Measurements from ENCODE around the gene ZNF212.
"Not testable (repeated sequence)": the region's sequence is repeated elsewhere in the genome, so short reads cannot be mapped to it uniquely, and the experiment has no call there.

The ZNF212 gene

DNA sequence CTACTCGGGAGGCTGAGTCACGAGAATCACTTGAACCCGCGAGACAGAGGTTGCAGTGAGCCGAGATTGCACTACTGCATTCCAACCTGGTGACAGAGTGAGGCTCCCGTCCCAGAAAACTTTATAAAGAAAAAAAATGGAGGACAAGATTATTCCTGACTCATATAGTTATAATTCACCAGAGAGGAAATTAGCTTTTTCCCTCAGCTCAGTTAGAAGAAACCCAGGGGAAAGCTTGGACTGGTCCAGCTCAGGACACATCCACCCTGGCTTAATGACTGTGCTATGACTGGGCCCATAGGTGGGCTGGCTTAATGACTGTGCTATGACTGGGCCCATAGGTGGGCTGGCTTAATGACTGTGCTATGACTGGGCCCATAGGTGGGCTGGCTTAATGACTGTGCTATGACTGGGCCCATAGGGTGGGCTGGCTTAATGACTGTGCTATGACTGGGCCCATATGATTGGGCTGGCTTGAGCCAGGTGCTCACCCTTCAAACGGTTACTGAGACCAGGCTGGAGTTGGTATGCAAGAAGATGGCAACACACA lies 5.7 kb upstream of the ZNF212 start:
- Histone ChIP-seq H3K4me1 (ENCODE audit: control insufficient read depth, insufficient read depth, low read length, unreplicated experiment) (peaks cover 24% of the 10 kb centered on the region), H2AFZ (ENCODE audit: low read length, unreplicated experiment) (peak overlapping the region; percentile 51), H3K27ac (ENCODE audit: low read depth, low read length) (peak overlapping the region; percentile 91)
- not testable (repeated sequence) for H3K27me3 ChIP-seq (ENCODE audit: insufficient read depth, low read length); H3K36me3 ChIP-seq (ENCODE audit: insufficient read depth, low read length); H3K79me2 ChIP-seq (ENCODE audit: control insufficient read depth, insufficient read depth, low read length, unreplicated experiment); H3K4me3 ChIP-seq (ENCODE audit: low read depth, low read length)

DNA sequence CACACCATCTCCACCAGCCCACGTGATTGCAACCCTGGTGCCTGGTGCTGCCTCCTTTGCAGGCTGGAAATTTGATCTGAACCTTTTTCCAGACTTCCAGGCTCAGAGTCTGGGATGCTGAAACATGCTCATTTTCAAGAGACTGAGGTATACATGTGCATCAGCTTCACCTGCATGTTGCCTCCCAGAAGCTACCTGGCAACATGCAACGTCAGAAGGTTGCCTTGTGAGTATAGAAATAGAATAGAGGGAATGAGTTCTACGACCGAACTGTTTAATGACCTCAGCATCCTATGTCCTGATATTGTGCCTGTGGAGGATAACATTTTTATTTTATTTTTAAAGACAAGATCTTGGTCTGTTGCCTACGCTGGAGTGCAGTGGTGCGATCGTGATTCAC lies 1.9 kb upstream of the ZNF212 start:
- peak overlapping the region; percentile 44 for H3K27ac ChIP-seq (ENCODE audit: low read depth, low read length)
- peaks cover 35% of the 10 kb centered on the region for H3K4me1 ChIP-seq (ENCODE audit: control insufficient read depth, insufficient read depth, low read length, unreplicated experiment)
- no peak overlapping the region for H2AFZ ChIP-seq (ENCODE audit: low read length, unreplicated experiment)
- H3K79me2 ChIP-seq (ENCODE audit: control insufficient read depth, insufficient read depth, low read length, unreplicated experiment): peaks cover 23% of the 10 kb centered on the region
- H3K36me3 ChIP-seq (ENCODE audit: insufficient read depth, low read length): peaks cover 5% of the 10 kb centered on the region
- H3K27me3 ChIP-seq (ENCODE audit: insufficient read depth, low read length): no peaks in the 10 kb centered on the region
- no peak overlapping the region for H3K4me3 ChIP-seq (ENCODE audit: low read depth, low read length)

DNA sequence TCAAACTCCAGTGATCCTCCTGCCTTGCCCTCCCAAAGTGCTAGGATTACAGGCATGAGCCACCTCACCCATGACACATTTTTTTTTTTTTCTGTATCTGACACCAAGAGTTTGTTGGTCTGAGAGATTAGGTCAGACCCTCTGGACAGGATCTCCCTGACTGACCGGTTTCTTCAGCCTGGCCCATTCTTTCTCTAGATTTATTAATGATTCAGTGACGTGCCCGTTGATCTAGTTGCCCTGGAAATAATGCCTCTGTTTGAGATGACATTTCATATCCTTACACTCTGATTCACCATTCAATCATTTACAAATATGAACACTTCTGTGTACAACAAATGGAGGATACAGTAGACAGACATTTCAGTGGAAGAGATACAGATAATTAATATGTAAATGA lies 1.4 kb upstream of the ZNF212 start:
- Histone ChIP-seq H3K4me3 (ENCODE audit: low read depth, low read length) (no peak overlapping the region), H3K4me1 (ENCODE audit: control insufficient read depth, insufficient read depth, low read length, unreplicated experiment) (peaks cover 30% of the 10 kb centered on the region), H3K27me3 (ENCODE audit: insufficient read depth, low read length) (no peaks in the 10 kb centered on the region), H3K79me2 (ENCODE audit: control insufficient read depth, insufficient read depth, low read length, unreplicated experiment) (peaks cover 27% of the 10 kb centered on the region), H3K36me3 (ENCODE audit: insufficient read depth, low read length) (peaks cover 9% of the 10 kb centered on the region), H3K27ac (ENCODE audit: low read depth, low read length) (peak overlapping the region; percentile 44), H2AFZ (ENCODE audit: low read length, unreplicated experiment) (no peak overlapping the region)

DNA sequence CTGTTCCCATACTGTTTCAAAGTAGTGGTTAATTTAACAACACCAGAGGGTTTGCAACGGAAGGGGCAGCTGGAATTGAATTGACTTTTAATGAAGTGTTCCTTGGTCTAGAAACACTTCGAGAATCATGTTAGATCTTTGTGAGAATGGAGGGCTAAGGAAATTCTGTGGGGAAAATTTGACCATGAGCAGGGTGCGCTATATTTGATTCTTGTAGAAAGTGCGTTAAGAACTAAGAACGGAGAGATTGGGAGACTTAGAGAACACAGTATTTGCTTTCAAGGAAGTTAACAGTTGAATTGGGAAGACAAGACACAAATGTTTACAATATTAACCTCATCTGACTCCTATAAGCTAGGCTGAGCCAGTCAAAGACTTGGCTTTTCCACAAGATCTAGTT lies 1.2 kb downstream of the ZNF212 start:
- Histone ChIP-seq H3K4me1 (ENCODE audit: control insufficient read depth, insufficient read depth, low read length, unreplicated experiment) (peaks cover 23% of the 10 kb centered on the region), H3K27me3 (ENCODE audit: insufficient read depth, low read length) (no peaks in the 10 kb centered on the region), H3K79me2 (ENCODE audit: control insufficient read depth, insufficient read depth, low read length, unreplicated experiment) (peaks cover 37% of the 10 kb centered on the region), H3K36me3 (ENCODE audit: insufficient read depth, low read length) (peaks cover 9% of the 10 kb centered on the region), H2AFZ (ENCODE audit: low read length, unreplicated experiment) (peak overlapping the region; percentile 22), H3K27ac (ENCODE audit: low read depth, low read length) (no peak overlapping the region), H3K4me3 (ENCODE audit: low read depth, low read length) (peak overlapping the region; percentile 90)

DNA sequence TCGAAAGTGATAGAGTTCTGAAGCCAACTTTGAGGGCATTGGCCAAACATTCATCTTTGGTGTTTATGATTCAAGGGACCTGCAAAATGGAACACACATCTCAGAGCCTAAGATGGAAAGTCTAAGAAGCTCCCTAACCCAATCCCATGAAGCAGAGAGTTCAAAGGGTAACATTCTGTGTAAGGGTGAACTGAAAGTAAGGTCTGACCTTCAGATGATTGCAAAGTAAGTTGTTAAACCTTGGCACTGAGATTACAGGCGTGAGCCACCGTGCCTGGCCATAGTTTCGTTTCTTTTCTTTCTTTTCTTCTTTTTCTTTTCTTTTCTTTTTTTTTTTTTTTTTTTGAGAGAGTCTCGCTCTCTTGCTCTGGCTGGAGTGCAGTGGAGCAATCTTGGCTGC lies 2.2 kb downstream of the ZNF212 start:
- peaks cover 9% of the 10 kb centered on the region for H3K36me3 ChIP-seq (ENCODE audit: insufficient read depth, low read length)
- no peak overlapping the region for H3K27ac ChIP-seq (ENCODE audit: low read depth, low read length)
- peaks cover 42% of the 10 kb centered on the region for H3K79me2 ChIP-seq (ENCODE audit: control insufficient read depth, insufficient read depth, low read length, unreplicated experiment)
- H3K27me3 ChIP-seq (ENCODE audit: insufficient read depth, low read length): no peaks in the 10 kb centered on the region
- H3K4me1 ChIP-seq (ENCODE audit: control insufficient read depth, insufficient read depth, low read length, unreplicated experiment): peaks cover 23% of the 10 kb centered on the region
- no peak overlapping the region for H3K4me3 ChIP-seq (ENCODE audit: low read depth, low read length)
- no peak overlapping the region for H2AFZ ChIP-seq (ENCODE audit: low read length, unreplicated experiment)

DNA sequence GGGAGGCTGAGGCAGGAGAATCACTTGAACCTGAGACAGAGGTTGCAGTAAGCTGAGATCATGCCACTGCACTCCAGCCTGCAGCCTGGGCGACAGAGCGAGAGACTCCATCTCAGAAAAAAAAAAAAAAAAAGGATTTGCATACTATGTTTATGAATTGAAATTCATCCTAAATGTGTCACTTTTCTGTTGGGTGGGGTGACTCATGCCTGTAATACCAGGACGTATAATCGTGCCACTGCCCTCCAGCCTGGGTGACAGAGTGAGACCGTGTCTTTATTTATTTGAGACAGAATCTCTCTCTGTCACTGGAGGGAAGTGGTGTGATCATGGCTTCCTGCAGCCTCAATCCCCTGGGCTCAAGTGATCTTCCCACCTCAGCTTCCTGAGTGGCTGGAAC lies 5.8 kb downstream of the ZNF212 start:
- peaks cover 12% of the 10 kb centered on the region for H3K36me3 ChIP-seq (ENCODE audit: insufficient read depth, low read length)
- no peaks in the 10 kb centered on the region for H3K27me3 ChIP-seq (ENCODE audit: insufficient read depth, low read length)
- no peak overlapping the region for H3K4me3 ChIP-seq (ENCODE audit: low read depth, low read length)
- H3K4me1 ChIP-seq (ENCODE audit: control insufficient read depth, insufficient read depth, low read length, unreplicated experiment): peaks cover 11% of the 10 kb centered on the region
- peaks cover 57% of the 10 kb centered on the region for H3K79me2 ChIP-seq (ENCODE audit: control insufficient read depth, insufficient read depth, low read length, unreplicated experiment)
- no peak overlapping the region for H2AFZ ChIP-seq (ENCODE audit: low read length, unreplicated experiment)
- no peak overlapping the region for H3K27ac ChIP-seq (ENCODE audit: low read depth, low read length)

DNA sequence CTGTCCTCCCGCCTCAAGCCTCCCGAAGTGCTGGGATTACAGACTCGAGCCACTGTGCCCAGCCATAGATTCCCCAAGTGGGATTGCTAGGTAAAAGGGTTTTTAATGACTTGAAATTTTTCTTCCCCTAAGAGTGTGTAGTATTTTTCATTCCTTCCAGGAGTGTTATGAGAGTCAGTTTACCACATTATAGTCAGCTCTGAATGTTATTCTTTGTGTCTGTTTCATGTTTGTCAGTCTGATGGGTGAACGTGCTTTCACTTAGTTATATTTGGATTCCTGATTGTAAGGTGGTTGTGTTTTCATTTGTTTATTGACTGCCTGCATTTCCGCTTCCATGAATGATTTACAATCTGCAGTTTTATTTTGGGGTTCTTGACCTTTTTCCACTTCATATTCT lies 6.3 kb downstream of the ZNF212 start:
- Histone ChIP-seq H3K27ac (ENCODE audit: low read depth, low read length) (no peak overlapping the region), H3K4me1 (ENCODE audit: control insufficient read depth, insufficient read depth, low read length, unreplicated experiment) (peaks cover 7% of the 10 kb centered on the region), H3K27me3 (ENCODE audit: insufficient read depth, low read length) (no peaks in the 10 kb centered on the region), H3K4me3 (ENCODE audit: low read depth, low read length) (no peak overlapping the region), H3K79me2 (ENCODE audit: control insufficient read depth, insufficient read depth, low read length, unreplicated experiment) (peaks cover 52% of the 10 kb centered on the region), H3K36me3 (ENCODE audit: insufficient read depth, low read length) (peaks cover 15% of the 10 kb centered on the region), H2AFZ (ENCODE audit: low read length, unreplicated experiment) (no peak overlapping the region)

DNA sequence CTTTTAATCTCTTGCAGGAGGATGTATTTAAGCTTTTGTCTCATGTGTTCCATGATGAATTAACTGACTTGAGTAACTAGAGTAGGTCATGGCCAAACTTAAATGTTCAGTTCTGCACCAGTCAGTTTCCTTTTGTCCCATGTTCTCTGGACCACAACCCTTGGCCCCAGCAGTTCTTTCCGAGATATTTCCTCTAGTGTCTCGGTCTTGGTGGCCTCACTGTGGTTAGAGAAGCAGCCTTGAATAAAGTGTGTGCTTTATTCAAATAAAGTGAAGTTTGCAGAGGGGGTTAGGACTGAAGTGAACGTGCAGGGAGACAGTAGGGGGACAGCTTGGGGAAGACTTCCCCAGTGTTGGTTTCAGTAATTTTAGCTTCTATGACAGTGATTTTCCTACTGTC lies 9.3 kb downstream of the ZNF212 start:
- Histone ChIP-seq H3K4me3 (ENCODE audit: low read depth, low read length) (no peak overlapping the region), H3K4me1 (ENCODE audit: control insufficient read depth, insufficient read depth, low read length, unreplicated experiment) (peaks cover 4% of the 10 kb centered on the region), H2AFZ (ENCODE audit: low read length, unreplicated experiment) (no peak overlapping the region), H3K27ac (ENCODE audit: low read depth, low read length) (no peak overlapping the region), H3K36me3 (ENCODE audit: insufficient read depth, low read length) (0 out of 2 replicates have a peak, but pooled peaks cover 10% of the 10 kb centered on the region), H3K79me2 (ENCODE audit: control insufficient read depth, insufficient read depth, low read length, unreplicated experiment) (peaks cover 35% of the 10 kb centered on the region), H3K27me3 (ENCODE audit: insufficient read depth, low read length) (no peaks in the 10 kb centered on the region)

DNA sequence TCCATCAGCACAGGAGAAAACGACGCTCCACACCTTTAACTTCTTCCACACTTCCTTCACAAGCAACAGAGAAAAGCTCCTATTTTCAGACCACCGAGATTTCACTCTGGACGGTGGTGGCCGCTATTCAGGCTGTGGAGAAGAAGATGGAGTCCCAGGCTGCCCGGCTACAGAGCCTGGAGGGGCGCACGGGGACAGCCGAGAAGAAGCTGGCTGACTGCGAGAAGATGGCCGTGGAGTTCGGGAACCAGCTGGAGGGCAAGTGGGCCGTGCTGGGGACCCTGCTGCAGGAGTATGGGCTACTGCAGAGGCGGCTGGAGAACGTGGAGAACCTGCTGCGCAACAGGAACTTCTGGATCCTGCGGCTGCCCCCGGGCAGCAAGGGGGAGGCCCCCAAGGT lies 10.7 kb downstream of the ZNF212 start:
- H3K4me3 ChIP-seq (ENCODE audit: low read depth, low read length); H3K4me1 ChIP-seq (ENCODE audit: control insufficient read depth, insufficient read depth, low read length, unreplicated experiment): not testable (repeated sequence)

DNA sequence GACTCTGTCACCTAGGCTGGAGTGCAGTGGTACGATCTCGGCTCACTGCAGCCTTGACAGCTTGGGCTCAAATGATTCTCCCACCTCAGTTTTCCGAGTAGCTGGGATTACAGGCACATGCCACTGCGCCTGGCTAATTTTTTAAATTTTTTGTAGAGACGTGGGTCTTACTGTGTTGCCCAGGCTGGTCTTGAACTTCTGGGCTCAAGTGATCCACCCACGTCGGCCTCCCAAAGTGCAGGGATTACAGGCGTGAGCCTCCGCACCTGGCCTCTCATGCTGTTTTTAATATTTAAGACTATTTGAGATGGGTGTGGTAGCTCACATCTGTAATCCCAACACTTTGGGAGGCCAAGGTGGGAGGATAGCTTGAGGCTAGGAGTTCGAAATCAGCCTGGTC lies 12.1 kb downstream of the ZNF212 start:
- H3K4me1 ChIP-seq (ENCODE audit: control insufficient read depth, insufficient read depth, low read length, unreplicated experiment); H3K36me3 ChIP-seq (ENCODE audit: insufficient read depth, low read length); H3K4me3 ChIP-seq (ENCODE audit: low read depth, low read length); H3K27ac ChIP-seq (ENCODE audit: low read depth, low read length); H3K27me3 ChIP-seq (ENCODE audit: insufficient read depth, low read length); H2AFZ ChIP-seq (ENCODE audit: low read length, unreplicated experiment): not testable (repeated sequence)
- H3K79me2 ChIP-seq (ENCODE audit: control insufficient read depth, insufficient read depth, low read length, unreplicated experiment): peaks cover 22% of the 10 kb centered on the region

More for the DNA sequence above, 10.7 kb downstream of the ZNF212 start:
- not testable (repeated sequence) for H3K27ac ChIP-seq (ENCODE audit: low read depth, low read length); H2AFZ ChIP-seq (ENCODE audit: low read length, unreplicated experiment); H3K36me3 ChIP-seq (ENCODE audit: insufficient read depth, low read length); H3K27me3 ChIP-seq (ENCODE audit: insufficient read depth, low read length)
- peaks cover 30% of the 10 kb centered on the region for H3K79me2 ChIP-seq (ENCODE audit: control insufficient read depth, insufficient read depth, low read length, unreplicated experiment)

DNA sequence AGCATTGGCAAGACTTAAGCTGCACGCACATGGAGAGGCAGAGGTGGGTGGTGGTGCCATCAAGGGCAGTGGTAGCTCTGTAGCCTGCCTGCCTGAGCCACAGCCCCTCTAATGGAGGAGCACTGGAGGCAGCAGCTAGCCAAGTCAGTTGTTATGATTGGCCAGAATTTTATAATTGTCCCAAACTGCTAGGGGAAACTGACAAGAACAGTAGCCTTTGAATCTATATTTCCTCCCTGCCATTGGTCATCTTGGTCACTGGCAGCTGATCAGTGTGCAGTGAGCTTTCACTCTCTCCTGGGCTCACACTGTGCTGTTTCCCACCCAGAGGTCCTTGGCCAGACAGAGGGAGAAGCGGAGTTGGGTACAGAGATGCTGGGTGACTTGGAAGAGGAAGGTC lies 12.9 kb downstream of the ZNF212 start:
- Histone ChIP-seq H3K27me3 (ENCODE audit: insufficient read depth, low read length) (no peaks in the 10 kb centered on the region), H3K79me2 (ENCODE audit: control insufficient read depth, insufficient read depth, low read length, unreplicated experiment) (peaks cover 16% of the 10 kb centered on the region), H2AFZ (ENCODE audit: low read length, unreplicated experiment) (no peak overlapping the region), H3K27ac (ENCODE audit: low read depth, low read length) (no peak overlapping the region), H3K36me3 (ENCODE audit: insufficient read depth, low read length) (peaks cover 10% of the 10 kb centered on the region; the same call in 1 of the 2 replicates), H3K4me1 (ENCODE audit: control insufficient read depth, insufficient read depth, low read length, unreplicated experiment) (peaks cover 6% of the 10 kb centered on the region), H3K4me3 (ENCODE audit: low read depth, low read length) (no peak overlapping the region)
